Neural cell (in vitro differentiated cells): ENCODE results near the gene RFT1.

ENCODE experiments used
- CTCF ChIP-seq: fragments of 450-650 bp; IDR thresholded peaks from 2 replicates; pipeline ENCODE4 v1.5.1; 2014; ENCODE audit warnings: antibody characterized with exemption, mild to moderate bottlenecking, moderate library complexity; ENCODE audit not compliant: poor library complexity, severe bottlenecking
- EP300 ChIP-seq: fragments of 450-650 bp; conservative IDR thresholded peaks from 2 replicates; pipeline ENCODE4 v1.6.1; 2014; ENCODE audit warnings: antibody characterized with exemption, mild to moderate bottlenecking, moderate library complexity; ENCODE audit not compliant: poor library complexity, severe bottlenecking
- EZH2 ChIP-seq: fragments of 200-600, 300-800 bp; shearing (Covaris generic), sonication (generic); IDR thresholded peaks from 2 replicates; pipeline ENCODE4 v1.6.1; 2014; ENCODE audit warnings: antibody characterized with exemption, low read length, borderline replicate concordance, mild to moderate bottlenecking; ENCODE audit not compliant: insufficient read depth, poor library complexity, severe bottlenecking
- MXI1 ChIP-seq: fragments of 450-650 bp; conservative IDR thresholded peaks from 2 replicates; pipeline ENCODE4 v1.6.1; 2014; ENCODE audit warnings: antibody characterized with exemption, mild to moderate bottlenecking; ENCODE audit not compliant: poor library complexity, severe bottlenecking
- POLR2AphosphoS5 ChIP-seq: IDR thresholded peaks from 2 replicates; pipeline ENCODE4 v1.6.1; 2012
- RAD21 ChIP-seq: fragments of 450-650 bp; conservative IDR thresholded peaks from 2 replicates; pipeline ENCODE4 v1.6.1; 2014; ENCODE audit warnings: antibody characterized with exemption, mild to moderate bottlenecking, moderate library complexity
- REST ChIP-seq: IDR thresholded peaks from 2 replicates; pipeline ENCODE4 v1.6.1; 2012; ENCODE audit warnings: borderline replicate concordance
- TAF1 ChIP-seq: IDR thresholded peaks from 2 replicates; pipeline ENCODE4 v1.6.1; 2012; ENCODE audit warnings: low read depth

DNA sequence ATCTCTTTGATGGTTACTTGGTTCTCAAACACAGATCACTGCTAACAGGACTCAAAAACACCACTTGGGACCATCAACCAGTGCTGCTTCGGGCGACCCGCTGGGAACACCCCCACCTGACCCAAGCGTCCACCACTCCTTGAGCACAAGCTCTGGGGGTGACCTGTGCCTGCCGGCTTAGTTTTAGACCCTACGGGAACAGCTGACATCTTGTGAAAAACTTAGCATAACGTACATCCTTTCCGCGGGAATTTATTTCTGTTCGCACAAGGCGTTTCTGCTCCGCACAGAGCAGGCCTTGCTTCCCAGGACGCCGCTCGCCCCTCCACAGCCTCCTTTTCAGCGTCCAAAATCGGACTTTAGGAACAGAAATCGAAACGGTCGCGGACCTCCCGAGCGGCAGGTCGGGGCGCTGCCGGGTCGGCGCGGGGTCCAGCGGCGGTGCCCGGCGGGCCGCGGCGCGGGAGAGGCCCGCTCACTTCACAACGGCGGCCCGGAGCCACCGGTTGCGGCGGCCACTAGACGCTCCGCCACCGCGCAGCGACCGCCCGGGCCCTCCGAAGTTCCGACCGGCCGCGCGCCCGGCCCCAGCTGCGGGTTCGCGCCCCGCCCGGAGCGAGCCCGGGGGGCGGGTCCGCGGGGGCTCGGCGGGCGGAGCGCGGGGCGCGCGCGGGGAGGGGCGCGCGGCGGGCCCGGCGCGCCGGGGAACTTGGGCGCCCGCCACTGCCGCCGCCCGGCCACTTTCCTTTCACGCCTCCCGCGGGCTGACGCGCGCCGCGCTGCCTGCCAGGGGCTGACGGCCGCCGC lies 85.3 kb downstream of the RFT1 start:
- peak; percentile 19 for TF ChIP-seq CTCF
- no peak for TF ChIP-seq POLR2AphosphoS5
- no peak for TF ChIP-seq EP300
- peak; percentile 62 for TF ChIP-seq MXI1
- TF ChIP-seq REST: no peak
- no peak for TF ChIP-seq RAD21
- TF ChIP-seq TAF1: no peak
- no peak for TF ChIP-seq EZH2
